Stimulated activated CD8-positive, alpha-beta memory T cell treated with anti-CD3 and anti-CD28 coated beads, Interleukin-2, amount 100 ng/mL, for 48 hours (primary cell): Measurements from ENCODE around the gene FANCI.

Source experiments
- DNase-seq, 2 donors: peaks; one replicate each; pipeline ENCODE4 v3.0.0-alpha.2; 2020; ENCODE audit warnings: low read depth in 2 of 2

Gene FANCI

DNA sequence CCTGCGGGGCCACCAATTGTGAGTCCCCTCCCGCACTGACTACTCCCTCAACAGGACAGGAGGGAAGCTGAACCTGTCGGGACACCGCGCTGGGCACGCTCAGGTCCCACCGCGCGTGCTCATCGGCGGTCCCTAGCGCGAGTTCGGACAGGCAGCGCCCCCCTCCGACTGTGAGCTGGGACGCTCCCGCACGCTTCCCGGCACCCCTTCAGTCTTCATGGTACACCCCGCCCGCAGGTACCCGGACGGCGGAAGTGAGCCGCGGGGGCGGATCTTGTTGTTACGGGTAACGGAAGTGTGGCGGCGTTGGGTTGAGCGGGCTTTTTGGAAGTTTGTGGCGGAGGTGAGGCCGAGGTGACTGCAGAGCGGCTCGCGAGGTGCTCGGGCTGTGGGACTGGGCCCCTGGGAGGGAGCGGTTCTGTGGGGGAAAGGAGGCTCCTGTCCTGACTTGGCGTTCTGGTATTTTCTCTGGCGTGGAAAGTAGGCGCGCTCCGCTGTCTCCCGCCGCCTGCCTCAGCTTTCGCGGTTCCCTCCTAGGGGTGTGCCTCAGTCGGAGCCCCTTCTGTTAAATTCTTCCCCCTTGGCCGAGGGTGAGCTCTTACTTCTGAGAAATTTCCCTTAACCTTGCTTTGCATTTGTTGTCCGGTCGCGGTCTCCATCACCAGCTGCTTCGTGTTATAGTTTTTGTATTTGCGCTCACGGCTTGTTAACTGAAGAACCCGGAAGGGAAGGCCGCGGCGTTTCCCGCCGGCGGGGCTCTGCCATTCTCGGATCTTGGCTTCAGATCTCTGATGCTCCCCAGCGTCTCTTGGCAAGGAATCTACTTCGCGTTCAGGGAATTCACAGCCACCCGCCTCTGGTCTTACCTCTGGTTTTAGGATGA, at the start of gene FANCI:
Gene FANCI (plus strand): TSS at position 289 of the 883 bp plus-strand sequence. CDS start 3,669 bp downstream, outside the sequence.
- peak; percentile 98 for DNase-seq

DNA sequence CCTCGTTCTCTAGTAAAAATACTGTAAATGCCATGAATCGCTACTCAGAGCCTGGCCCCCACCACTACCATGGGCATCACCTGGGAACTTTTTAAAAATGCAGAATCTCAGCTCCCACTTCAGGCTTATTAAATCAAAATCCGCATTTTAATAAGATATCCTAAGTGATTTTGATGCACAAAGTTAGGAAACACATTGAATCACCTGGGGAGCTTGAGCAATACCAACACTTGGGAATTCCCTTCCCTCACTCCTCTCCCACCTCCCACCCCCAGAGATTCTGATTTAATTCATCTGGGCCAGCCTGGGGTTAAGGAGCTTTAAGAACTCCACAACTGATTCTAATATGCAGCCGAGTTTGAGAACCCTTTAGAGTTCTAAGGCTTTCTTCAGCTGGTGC, 49.2 kb upstream of the FANCI start:
- DNase-seq: no peak

DNA sequence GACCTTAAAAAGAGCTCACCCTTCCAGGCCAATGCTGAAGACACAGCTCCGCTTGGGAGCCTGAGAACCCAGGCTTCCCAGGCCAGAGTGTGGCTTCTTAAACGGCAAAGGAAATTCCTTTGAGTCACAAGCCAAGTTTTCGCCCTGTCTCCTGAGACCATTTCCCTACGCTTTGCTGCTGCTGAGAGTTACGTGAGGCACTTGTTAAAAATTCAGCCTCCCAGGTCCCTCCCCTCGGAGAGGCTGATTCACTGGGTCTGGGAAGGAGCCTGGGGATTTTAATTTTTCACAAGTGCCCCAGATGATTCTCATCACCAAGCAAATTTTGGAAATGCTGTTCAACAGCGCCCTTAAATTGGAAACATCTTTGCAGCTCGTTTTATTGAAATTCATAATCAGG, 47.9 kb upstream of the FANCI start:
- DNase-seq: no peak

DNA sequence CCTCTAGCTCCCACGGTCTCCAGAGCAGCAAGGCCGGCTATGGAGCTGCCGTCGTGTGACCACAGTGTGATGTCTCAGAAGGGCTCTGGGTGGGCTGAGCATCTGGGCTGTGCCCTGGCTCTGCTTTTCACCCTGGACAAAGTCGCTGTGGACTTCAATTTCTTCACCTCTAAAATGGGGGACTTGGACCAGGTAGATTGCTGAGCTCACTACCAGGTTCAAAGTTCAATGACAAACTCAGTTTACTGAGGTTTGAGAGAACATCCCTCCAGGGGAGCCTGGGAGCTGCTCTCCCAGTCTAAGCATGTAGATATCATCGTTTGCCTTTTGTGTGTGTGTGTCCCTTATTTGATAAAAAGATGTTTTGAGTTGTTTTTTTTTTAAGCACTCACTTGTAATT, 47.5 kb upstream of the FANCI start:
- no peak for DNase-seq

DNA sequence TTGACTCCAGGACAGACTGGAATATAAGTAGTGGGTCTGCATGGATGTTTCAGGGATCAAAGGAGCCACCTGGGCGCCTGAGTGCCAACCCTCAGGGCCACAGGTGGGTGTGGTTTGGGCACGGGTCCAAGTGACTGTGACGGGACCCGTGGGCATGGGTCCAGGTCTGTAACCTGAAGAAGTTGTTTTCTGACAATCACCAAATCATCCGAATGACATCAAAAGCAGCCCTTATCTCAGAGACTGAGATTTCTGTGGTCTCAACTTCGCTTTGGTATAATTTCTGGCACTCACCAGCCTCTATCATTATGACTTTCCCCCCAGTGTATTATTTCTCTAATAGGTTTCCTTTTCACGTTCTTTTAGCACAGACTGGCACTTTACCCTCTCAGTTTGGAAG, 46.8 kb upstream of the FANCI start:
- DNase-seq: peak in 1 of 2 donors; percentile 59

DNA sequence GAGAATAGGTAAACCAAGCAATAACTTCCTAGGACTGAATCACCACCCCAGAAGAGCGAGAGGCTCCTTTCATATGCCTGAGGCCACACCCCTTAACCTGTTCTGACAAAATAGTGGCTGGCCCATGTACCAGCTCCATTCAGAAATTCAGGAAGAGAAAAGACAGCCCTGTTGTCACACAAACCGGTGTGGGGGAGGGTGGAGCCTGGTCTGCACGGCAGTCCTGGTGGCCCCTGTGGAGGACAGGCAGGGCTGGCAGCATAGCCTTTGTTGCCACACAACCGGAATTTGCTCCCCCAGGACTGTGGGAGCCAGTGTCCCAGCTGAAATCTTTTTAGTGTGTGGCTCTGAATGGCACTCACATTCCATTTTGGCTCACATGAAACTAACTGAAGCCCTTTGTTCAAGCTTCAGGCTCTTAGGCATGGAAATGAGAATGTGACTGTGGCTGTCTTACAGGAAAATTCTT, 46.2 kb upstream of the FANCI start:
- peak in 1 of 2 donors; percentile 30 for DNase-seq

DNA sequence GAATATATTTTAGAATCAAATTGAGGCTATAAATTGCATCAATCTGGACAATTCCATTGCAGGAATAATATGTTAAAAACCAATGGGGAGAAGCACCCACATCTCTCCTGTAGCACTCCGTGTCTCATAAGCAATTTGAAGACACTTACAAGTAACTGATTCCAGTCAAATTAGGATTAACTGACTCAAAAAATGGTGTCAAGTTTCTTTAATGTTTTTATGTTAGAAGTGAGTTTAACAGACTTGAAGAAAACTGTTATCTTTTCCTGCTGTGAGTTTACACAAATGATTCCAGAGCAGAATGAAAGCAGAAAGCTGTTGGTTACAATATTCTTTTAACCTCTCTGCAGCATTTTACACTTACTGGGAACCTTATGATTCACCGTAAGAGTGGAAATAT, 45.6 kb upstream of the FANCI start:
- DNase-seq: no peak

DNA sequence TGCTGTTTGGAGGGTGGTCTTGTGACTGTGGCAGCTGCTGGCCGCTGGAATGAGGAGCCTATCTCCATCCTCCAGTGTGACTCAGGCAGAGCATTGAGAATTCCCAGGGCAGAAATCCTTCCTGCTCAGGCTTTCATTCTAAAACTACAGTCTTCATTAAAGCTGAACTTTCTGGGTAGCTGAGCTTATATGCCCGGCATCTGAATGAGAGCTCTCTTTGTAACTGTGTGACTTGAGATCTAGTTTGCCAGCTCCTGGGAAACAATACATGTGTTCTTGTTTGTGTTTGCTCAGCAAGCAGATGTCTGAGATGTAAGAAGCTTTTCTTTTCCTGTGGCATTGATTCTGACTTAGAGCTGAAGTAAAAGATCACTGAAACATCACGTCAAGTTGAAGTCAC, 44.8 kb upstream of the FANCI start:
- DNase-seq: no peak

DNA sequence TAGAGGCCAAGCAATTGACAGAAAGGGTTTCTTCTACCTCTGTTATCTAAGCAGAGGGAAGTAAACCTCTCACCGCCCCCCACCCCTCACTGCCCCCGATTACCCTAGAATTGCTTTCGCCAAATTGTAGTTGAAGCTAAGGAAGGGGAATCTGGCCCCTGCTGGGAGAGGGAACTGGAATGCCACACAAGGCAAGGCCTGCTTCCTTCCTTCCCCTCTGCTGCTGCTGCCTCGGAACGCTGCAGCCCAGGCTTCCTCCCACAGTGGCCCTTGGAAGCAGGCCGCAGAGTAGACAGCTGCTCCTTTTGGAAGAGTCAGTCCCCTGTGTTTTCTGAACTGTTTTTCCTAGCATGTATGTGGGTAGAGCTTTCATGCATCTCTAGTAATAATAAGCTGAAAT, 44.0 kb upstream of the FANCI start:
- DNase-seq: no peak

DNA sequence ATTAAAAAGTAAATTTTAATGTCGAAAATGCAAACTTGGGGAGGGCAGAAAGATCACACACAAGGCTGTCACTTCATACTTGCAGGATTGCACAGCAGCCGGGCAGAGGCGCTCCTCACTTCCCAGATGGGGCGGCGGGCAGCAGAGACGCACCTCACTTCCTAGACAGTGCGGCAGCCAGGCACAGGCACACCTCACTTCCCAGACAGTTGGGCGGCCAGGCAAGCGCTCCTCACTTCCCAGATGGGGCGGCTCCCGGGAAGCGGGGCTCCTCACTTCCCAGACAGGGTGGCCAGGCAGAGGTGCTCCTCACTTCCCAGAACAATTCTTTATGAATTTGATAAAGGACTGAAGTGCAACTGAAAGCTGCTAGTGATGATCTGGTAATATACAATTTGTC, 43.6 kb upstream of the FANCI start:
- DNase-seq: no peak

DNA sequence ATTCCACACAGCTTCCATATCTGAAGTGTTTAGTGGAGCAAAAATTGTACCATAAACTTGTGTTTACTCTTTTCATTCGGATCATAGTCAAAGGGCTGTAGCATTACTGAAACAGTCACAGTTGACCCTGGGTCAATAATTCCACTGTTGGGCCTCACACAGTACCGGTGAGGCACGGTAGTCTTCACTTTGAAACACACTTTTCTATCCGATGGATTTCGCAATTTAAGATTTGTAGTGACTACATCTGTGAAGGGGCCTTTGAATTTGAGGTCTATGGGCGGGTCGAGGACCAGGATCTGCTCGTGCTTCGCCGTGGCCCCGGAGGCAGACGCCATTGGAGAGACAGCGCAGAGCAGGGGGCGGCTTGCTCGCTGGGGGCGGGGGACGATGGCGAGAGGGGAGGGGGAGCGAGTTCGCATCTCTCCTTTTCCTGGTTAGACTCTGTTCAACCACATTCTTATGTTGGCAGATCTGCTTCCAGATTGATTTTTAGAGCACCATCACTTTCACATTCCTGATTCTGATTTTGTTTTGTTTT, 42.2 kb upstream of the FANCI start:
- DNase-seq: no peak

DNA sequence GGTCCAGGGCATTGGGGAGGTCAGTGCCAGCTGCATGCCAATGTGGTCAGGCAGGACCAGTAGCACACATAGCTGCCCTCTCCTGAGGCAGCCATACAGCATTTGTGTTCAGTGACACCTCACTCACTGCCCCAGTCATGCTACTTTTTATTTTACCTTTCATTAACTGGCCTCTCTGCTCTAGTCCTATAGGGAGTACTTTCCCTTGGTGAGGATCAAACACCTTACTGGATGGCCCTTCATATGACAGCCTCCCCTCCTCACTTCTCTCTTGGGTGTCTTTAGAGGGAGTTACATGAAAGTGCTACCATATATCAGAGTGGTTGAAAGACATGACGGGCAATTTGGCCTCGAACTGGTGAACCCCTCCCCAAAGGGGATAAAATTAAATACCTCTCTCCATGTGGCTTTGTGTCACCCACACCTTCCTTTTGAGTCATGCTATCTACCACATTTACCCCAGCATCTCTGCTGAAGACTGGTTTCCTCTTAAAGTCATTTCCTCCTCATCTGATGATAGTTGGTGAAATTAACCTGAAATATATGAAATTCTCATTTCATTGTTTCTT, 40.0 kb upstream of the FANCI start:
- DNase-seq: peak in 1 of 2 donors; percentile 13

DNA sequence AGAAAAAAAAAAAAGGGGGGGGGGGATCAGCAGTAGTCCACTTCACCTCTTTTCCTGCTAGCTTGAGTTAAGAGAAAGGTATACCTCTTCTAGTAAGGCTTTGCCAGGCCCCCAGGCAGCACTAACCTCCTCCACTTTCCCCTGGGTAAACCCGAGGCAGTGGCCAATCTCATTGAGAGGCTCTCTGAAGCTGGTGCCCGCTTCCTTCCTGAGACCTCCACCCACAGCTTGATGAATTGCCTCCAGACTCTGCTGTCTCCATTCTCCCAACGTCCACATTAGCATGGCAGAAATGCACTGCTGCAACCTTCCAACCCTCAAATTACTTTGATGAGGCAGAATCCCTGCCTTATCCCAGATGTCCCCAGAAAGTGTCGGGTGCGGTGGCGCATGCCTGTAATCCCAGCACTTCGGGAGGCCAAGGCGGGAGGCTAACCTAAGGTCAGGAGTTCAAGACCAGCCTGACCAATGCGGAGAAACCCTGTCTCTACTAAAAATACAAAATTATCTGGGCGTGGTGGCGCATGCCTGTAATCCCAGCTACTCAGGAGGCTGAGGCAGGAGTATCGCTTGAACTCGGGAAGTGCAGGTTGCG, 37.7 kb upstream of the FANCI start:
- DNase-seq: no peak

DNA sequence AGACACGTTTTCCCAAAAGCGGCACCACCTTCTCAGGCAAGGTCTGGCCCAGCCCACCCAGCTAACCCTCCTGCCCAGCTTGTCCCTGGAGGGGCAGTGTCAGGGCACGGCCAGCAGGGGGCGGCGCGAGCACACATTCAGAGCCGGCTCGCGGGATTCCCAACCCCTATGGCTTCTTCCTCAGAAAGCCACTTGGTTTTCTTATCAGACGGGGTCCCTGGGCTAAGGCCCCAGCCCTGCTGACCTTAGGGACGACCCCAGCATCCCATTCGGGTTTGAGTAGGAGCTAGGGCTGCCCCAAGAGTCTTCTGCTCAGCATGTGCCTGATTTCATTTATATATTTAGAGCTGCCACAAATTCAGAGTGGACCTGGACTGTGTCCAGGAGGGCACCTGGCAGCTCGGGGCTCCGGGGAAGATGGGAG, 36.9 kb upstream of the FANCI start:
- DNase-seq: peak; percentile 65 to 69

DNA sequence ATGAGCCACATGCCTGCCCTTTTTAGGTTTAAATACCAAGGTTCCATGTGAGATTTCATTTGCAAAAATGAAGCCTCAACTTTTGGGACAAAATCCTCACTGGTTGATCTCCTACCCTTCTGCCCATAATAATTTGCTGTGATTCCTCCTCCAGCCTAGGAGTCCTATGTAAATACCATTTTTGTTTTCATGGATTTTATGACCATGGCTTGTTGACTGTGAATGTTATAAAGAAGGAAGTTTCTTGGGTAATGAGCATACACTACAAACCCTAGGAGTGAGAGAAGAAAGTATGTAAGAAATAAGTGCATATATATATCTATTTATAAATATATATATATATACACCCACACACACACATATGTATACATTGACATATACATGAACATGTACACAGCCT, 35.5 kb upstream of the FANCI start:
- DNase-seq: no peak

DNA sequence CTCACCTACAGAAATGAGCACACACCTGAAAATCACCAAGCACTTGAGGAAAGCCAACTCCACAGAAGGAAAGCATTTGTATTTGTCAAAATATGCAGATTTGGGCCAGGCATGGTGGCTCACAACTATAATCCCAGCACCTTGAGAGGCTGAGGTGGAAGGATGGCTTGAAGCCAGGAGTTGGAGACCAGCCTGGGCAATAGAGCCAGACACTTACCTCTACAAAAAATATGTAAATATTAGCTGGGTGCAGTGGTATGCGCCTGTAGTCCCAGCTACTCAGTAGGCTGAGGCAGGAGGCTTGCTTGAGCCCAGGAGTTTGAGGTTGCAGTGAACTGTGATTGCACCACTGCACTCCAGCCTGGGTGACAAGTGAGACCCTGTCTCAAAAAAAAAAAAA, 34.7 kb upstream of the FANCI start:
- DNase-seq: no peak

DNA sequence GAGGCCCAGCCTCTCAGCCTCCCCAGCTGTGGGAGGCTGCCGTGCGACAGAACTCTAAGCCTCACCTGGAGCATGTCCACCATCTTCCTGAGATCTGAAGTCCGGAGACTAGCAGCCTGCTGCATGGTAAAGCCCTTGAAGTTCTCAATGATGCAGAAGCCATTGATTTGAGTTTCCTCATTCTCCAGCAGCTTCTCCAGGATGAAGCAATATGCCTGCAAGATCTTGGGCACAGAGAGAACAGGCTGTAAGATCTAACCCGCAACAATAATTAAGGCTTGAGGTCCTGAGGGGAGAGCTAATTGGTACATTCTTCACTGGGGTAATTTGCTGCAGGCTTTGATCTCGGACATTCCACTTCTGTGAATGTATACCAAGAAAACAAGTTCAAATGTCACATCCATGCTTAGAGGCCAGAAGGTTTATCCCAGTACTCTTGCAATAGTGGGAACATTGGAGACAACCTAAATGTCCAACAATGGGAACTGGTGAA, 32.1 kb upstream of the FANCI start:
- no peak for DNase-seq

DNA sequence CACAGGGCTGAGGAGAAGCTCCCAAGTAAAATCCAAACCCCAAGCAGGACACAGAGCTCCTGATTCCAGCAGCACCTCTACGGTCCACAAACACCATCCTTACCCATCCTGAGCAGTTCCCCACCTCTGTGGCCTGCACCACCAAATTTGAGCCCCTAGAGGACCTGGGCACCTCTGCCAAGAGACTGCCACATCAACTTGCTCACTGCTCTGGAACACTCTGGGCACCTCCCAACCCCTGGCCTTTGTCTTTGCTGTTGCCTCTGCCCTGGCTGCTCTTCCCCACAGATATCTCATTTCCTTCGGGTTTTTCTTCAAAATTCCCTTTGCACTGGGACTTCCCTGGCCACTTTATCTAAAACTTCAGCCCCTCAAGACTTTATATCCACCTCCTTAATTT, 28.2 kb upstream of the FANCI start:
- no peak for DNase-seq

DNA sequence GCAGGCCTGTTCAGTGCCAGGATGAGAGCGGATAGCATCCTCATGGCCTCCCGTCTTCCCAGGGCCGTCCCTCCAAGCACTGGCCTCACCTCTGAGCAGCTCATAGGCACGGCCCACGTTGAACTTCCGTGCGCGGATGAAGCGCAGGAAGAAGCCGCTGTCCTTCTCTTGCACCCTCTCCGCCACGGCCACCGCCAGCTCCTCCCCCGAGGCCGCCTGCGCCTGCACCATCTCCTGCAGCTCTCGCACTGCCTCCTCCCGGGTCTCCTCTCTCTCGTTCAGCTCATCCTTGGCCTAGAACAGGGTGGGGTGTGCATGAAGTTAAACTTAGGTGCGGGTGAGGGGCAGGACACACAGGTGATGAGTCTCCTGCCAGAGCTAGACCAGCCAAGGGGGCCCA, 26.7 kb upstream of the FANCI start:
- no peak for DNase-seq

DNA sequence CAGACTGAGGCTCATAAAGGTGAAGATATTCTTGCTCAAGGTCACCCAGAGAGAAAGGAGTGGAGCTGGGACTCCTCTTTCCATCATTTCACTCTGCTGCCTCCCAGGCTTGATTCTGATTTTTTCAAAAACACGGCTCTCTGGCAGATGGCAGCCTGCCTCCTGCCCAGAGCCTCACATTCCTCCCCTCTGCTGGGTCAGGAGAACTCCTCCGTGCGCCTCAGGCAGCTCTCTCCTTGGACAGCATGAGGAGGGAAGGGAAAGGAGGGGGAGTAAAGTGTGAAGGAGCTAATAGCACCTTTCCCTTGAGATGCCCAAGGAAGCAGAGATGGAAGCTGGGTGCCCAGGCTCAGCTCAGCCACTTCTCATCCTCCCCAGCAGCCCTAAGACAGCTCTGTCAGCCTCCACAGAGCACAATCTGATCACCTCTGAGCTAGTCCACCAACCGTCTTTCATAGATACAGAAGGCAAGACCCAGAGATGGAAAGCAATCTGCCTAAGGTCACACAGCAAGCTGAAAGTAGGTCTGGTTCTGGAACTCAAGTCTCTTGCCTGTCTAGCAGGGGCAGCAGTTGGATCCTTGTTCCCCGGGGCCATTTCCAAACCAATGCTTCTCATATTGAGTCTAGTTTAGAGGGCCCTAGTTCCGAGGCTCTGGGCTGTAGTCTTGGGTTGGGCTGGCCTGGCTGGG, 25.9 kb upstream of the FANCI start:
- DNase-seq: no peak

DNA sequence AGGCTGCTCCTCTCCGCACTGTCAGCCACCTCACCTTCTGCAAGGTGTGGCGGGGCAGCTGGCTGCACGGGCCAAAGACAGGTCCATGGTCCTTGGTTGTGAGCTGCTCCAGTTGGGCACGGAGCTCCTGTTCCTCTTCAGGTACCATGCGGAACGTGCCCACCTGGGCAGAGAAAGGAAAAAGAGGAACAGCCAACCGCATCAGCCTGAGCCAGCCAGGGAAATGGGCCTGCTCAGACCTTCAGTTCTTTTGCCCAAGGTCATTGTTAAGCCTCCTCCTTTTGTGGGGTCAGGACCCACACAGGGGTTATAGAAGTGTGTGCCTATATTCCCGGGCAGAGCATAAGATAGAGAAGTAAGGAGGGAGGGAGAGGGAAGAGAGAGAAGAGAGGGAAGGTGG, 25.2 kb upstream of the FANCI start:
- no peak for DNase-seq

DNA sequence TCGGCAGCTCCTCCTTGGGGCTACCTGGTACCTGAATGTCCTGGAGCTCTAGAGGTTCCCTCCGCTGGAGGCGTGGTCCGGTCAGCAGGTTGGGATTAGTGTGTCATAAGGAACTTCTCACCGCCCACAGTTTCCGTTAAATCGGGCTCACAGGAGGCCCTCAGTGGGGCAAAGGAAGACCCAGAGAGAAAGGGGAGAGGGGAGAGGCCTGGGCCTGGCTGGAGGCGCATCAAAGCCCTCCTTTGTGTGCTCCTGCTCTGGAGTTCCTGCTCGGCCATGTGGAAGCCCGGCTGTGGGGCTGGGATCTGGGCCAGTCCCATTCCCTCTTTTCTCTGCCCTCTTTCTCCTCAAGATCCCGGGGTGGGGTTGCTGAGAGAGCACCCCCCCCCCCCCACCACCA, 22.2 kb upstream of the FANCI start, which contains the start of gene RLBP1:
Gene RLBP1 (minus strand): TSS at position 37 of the 400 bp plus-strand sequence. CDS start 2,604 bp downstream, outside the sequence.
- DNase-seq: no peak
